H1 (cell line): ENCODE data around the gene TRIML2.

Experiments
- BRCA1 ChIP-seq: IDR thresholded peaks from 2 replicates; pipeline ENCODE4 v1.6.1; 2012; ENCODE audit warnings: low read depth, low read length, improper control_type of control experiment
- CHD2 ChIP-seq: IDR thresholded peaks from 2 replicates; pipeline ENCODE4 v1.6.1; 2012; ENCODE audit warnings: low read length, improper control_type of control experiment
- EGR1 ChIP-seq: IDR thresholded peaks from 2 replicates; pipeline ENCODE4 v1.6.1; 2011; ENCODE audit warnings: low read depth, low read length, borderline replicate concordance
- EP300 ChIP-seq, 2 experiments: IDR thresholded peaks; 1 replicate in 1 of 2; 2 replicates in 1 of 2; pipeline ENCODE4 v1.6.1; 2011 to 2012; ENCODE audit warnings: low read depth in 2 of 2, low read length in 2 of 2, mild to moderate bottlenecking in 2 of 2, borderline replicate concordance in 1 of 2, inconsistent platforms in 1 of 2, moderate library complexity in 1 of 2
- GABPA ChIP-seq: IDR thresholded peaks from 2 replicates; pipeline ENCODE4 v1.6.1; 2011; ENCODE audit warnings: mild to moderate bottlenecking, low read length, moderate library complexity, borderline replicate concordance; ENCODE audit not compliant: insufficient read depth
- JUND ChIP-seq: IDR thresholded peaks from 2 replicates; pipeline ENCODE4 v1.6.1; 2011; ENCODE audit warnings: mild to moderate bottlenecking, improper control_type of control experiment, low read length
- MAFK ChIP-seq: IDR thresholded peaks from 2 replicates; pipeline ENCODE4 v1.6.1; 2012; ENCODE audit warnings: low read depth, mild to moderate bottlenecking, improper control_type of control experiment, low read length
- PHF8 ChIP-seq: fragments of 200-600 bp; sonication (generic); conservative IDR thresholded peaks from 2 replicates; pipeline ENCODE4 v1.7.1; 2012; ENCODE audit warnings: low read depth, mild to moderate bottlenecking, inconsistent platforms, low read length, moderate library complexity
- POLR2A ChIP-seq, 2 experiments: IDR thresholded peaks; 1 replicate in 1 of 2; 2 replicates in 1 of 2; pipeline ENCODE4 v1.6.1; 2011; ENCODE audit warnings: low read depth in 2 of 2, low read length in 2 of 2, mild to moderate bottlenecking in 2 of 2; ENCODE audit errors: control extremely low read depth in 1 of 2
- POLR2AphosphoS5 ChIP-seq: IDR thresholded peaks from 2 replicates; pipeline ENCODE4 v1.6.1; 2011; ENCODE audit warnings: low read depth, low read length
- SUZ12 ChIP-seq: fragments of 200-600 bp; sonication (generic); IDR thresholded peaks from 2 replicates; pipeline ENCODE4 v1.6.1; 2012; ENCODE audit warnings: mild to moderate bottlenecking, inconsistent platforms, low read length, moderate library complexity, mixed read lengths
- TF ChIP-seq, protein P1 (sequence below), 3 experiments: IDR thresholded peaks; 1 replicate in 2 of 3; 2 replicates in 1 of 3; pipeline versions ENCODE4 v1.5.1 to v1.6.1; 2011; ENCODE audit warnings: low read length in 3 of 3, mild to moderate bottlenecking in 3 of 3, inconsistent platforms in 2 of 3, low read depth in 1 of 3, moderate library complexity in 1 of 3; ENCODE audit not compliant: insufficient read depth in 1 of 3; ENCODE audit errors: control extremely low read depth in 1 of 3
- TF ChIP-seq, protein P2 (sequence below): IDR thresholded peaks from 2 replicates; pipeline ENCODE4 v1.6.1; 2012; ENCODE audit warnings: inconsistent platforms

DNA sequence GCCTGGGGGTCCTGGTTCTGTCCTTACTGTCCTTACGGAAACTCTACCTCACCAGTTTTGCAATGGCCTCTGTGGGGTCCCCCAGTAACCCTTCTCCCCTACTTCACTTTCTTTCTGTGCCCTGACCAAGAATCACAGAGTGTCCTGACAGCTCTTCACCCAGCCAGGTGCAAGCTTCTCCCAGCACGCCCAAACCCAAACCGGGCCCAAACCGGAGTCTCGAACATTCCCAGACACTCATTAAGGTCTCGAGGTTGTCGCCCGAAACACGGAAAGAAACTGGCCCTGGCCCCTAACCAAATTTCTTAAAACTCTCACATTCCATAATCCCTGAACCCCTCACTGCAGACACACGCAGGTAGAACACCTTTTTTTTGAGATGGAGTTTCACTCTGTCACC, 48.9 kb upstream of the TRIML2 start:
- TF ChIP-seq, protein P1, sequence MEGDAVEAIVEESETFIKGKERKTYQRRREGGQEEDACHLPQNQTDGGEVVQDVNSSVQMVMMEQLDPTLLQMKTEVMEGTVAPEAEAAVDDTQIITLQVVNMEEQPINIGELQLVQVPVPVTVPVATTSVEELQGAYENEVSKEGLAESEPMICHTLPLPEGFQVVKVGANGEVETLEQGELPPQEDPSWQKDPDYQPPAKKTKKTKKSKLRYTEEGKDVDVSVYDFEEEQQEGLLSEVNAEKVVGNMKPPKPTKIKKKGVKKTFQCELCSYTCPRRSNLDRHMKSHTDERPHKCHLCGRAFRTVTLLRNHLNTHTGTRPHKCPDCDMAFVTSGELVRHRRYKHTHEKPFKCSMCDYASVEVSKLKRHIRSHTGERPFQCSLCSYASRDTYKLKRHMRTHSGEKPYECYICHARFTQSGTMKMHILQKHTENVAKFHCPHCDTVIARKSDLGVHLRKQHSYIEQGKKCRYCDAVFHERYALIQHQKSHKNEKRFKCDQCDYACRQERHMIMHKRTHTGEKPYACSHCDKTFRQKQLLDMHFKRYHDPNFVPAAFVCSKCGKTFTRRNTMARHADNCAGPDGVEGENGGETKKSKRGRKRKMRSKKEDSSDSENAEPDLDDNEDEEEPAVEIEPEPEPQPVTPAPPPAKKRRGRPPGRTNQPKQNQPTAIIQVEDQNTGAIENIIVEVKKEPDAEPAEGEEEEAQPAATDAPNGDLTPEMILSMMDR (IDR thresholded peaks at IDR 0.05; ENCODE audit: control extremely low read depth in 1 of 3, insufficient read depth in 1 of 3, low read depth in 1 of 3, low read length in 3 of 3) = no peak
- no peak for TF ChIP-seq CHD2
- TF ChIP-seq POLR2AphosphoS5 = no peak
- no peak for TF ChIP-seq JUND
- TF ChIP-seq EGR1 = no peak
- no peak for TF ChIP-seq PHF8
- no peak for TF ChIP-seq POLR2A (IDR thresholded peaks at IDR 0.05; ENCODE audit: control extremely low read depth in 1 of 2, low read depth in 2 of 2, low read length in 2 of 2)
- TF ChIP-seq, protein P2, sequence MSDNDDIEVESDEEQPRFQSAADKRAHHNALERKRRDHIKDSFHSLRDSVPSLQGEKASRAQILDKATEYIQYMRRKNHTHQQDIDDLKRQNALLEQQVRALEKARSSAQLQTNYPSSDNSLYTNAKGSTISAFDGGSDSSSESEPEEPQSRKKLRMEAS = no peak
- no peak for TF ChIP-seq EP300 (IDR thresholded peaks at IDR 0.05; ENCODE audit: borderline replicate concordance in 1 of 2, low read depth in 2 of 2, low read length in 2 of 2)
- no peak for TF ChIP-seq GABPA
- TF ChIP-seq MAFK = no peak
- no peak for TF ChIP-seq BRCA1
- no peak for TF ChIP-seq SUZ12
